A549 (cell line): ENCODE data around the gene BCAS1. TPM values are rescaled to one million over a fixed set of nuclear protein-coding genes. Genes with fewer than 3 reads are reported as not detected.

ENCODE experiments used
- ATAC-seq, 2 experiments: fragments of 200-7000 bp in 1 of 2; fragments of >200 bp in 1 of 2; cut with Nextera tagmentation in 1 of 2; cut with Tn5 transposase in 1 of 2; 3 replicates each; pipeline versions ENCODE4 v1.8.0 to v1.9.1; 2018 to 2020; ENCODE audit warnings: mild to moderate bottlenecking in 1 of 2, moderate library complexity in 1 of 2
- CTCF ChIA-PET: fragments of 300-600 bp; sonication (Branson Sonifier 250); formaldehyde crosslinking; extraction: SDS; loops from one replicate; lab custom pipeline; 2021; ENCODE audit warnings: antibody characterized with exemption, inconsistent platforms; lab: Yijun Ruan, JAX
- POLR2A ChIA-PET: fragments of 350-600 bp; formaldehyde crosslinking; extraction: SDS; loops from one replicate; lab custom pipeline; 2021; ENCODE audit warnings: antibody characterized with exemption, inconsistent platforms; lab: Yijun Ruan, JAX
- DNase-seq, 2 experiments: peaks; one replicate each; pipeline versions ENCODE4 v3.0.0 to v3.0.0-alpha.2; 2011 to 2016; ENCODE audit warnings: low read depth in 1 of 2, low spot score in 1 of 2
- FAIRE-seq: peaks from 2 replicates; lab custom pipeline; 2011; peaks lifted over from hg19 to GRCh38; lab: Jason Lieb, UNC
- H3K27ac ChIP-seq, 2 experiments: fragments of >200 bp; sonication (Bioruptor Twin); formaldehyde crosslinking; 3 replicates each; pipeline ENCODE4 v1.5.1; 2016 to 2017
- H3K4me1 ChIP-seq: fragments of >200 bp; sonication (Bioruptor Twin); formaldehyde crosslinking; 3 replicates; pipeline ENCODE4 v1.6.1; 2016
- H3K4me2 ChIP-seq: fragments of >200 bp; sonication (Bioruptor Twin); formaldehyde crosslinking; 3 replicates; pipeline ENCODE4 v1.6.1; 2016
- H3K4me3 ChIP-seq: fragments of >200 bp; sonication (Bioruptor Twin); formaldehyde crosslinking; 3 replicates; pipeline ENCODE4 v1.5.1; 2016
- H3K9me3 ChIP-seq: fragments of >200 bp; sonication (Bioruptor Twin); formaldehyde crosslinking; 3 replicates; pipeline ENCODE4 v1.6.1; 2016
- BHLHE40 ChIP-seq: IDR thresholded peaks from 2 replicates; pipeline ENCODE4 v1.6.1; 2012; ENCODE audit warnings: low read depth, low read length, inconsistent platforms
- CHD2 ChIP-seq: fragments of 150-350 bp; IDR thresholded peaks from 2 replicates; pipeline ENCODE4 v1.6.1; 2014; ENCODE audit warnings: low read length; ENCODE audit not compliant: partially characterized antibody
- CHD4 ChIP-seq: fragments of 200-600 bp; sonication (generic); IDR thresholded peaks from 2 replicates; pipeline ENCODE4 v1.6.1; 2016; ENCODE audit warnings: antibody characterized with exemption, mild to moderate bottlenecking, borderline replicate concordance
- EHMT2 ChIP-seq: fragments of 200-600 bp; sonication (generic); IDR thresholded peaks from 2 replicates; pipeline ENCODE4 v1.6.1; 2016; ENCODE audit warnings: antibody characterized with exemption, low read depth, mild to moderate bottlenecking, moderate library complexity
- ESRRA ChIP-seq: fragments of 150-350 bp; IDR thresholded peaks from 2 replicates; pipeline ENCODE4 v1.6.1; 2014; ENCODE audit warnings: mild to moderate bottlenecking, low read length, borderline replicate concordance
- FOSB ChIP-seq: fragments of 250-450 bp; sonication (Bioruptor Pico); IDR thresholded peaks from 2 replicates; pipeline ENCODE4 v1.5.0; 2020; ENCODE audit warnings: mild to moderate bottlenecking, moderate library complexity
- FOXS1 ChIP-seq: fragments of 250-450 bp; sonication (Bioruptor Pico); IDR thresholded peaks from 2 replicates; pipeline ENCODE4 v1.5.0; 2020; ENCODE audit warnings: mild to moderate bottlenecking, moderate library complexity
- HES2 ChIP-seq: fragments of >200 bp; sonication (Bioruptor Twin); formaldehyde crosslinking; IDR thresholded peaks from 2 replicates; pipeline ENCODE4 v1.6.1; 2016
- HMGXB4 ChIP-seq: fragments of 250-450 bp; sonication (Bioruptor Pico); IDR thresholded peaks from 2 replicates; pipeline ENCODE4 v1.5.0; 2021; ENCODE audit warnings: mild to moderate bottlenecking, moderate library complexity, borderline replicate concordance
- HOXB13 ChIP-seq: fragments of 250-450 bp; sonication (Bioruptor Pico); IDR thresholded peaks from 2 replicates; pipeline ENCODE4 v1.5.0; 2020; ENCODE audit warnings: low read depth, mild to moderate bottlenecking, moderate library complexity
- KDM5A ChIP-seq: fragments of 200-600 bp; sonication (generic); IDR thresholded peaks from 2 replicates; pipeline ENCODE4 v1.6.1; 2016; ENCODE audit warnings: antibody characterized with exemption, mild to moderate bottlenecking
- NFE2L2 ChIP-seq: fragments of 150-350 bp; conservative IDR thresholded peaks from 2 replicates; pipeline ENCODE4 v1.6.1; 2014; ENCODE audit warnings: low read length
- NPAS2 ChIP-seq: fragments of 250-450 bp; sonication (Bioruptor Pico); IDR thresholded peaks from 2 replicates; pipeline ENCODE4 v1.8.0; 2022; ENCODE audit warnings: mild to moderate bottlenecking, moderate library complexity, borderline replicate concordance
- PBX3 ChIP-seq: IDR thresholded peaks from 2 replicates; pipeline ENCODE4 v1.6.1; 2012
- POLR2A ChIP-seq: IDR thresholded peaks from 2 replicates; pipeline ENCODE4 v1.6.1; 2012; ENCODE audit warnings: mild to moderate bottlenecking, low read length
- RAD21 ChIP-seq, 2 experiments: fragments of >200 bp in 1 of 2; sonication (Bioruptor Twin) in 1 of 2; formaldehyde crosslinking in 1 of 2; IDR thresholded peaks in 1 of 2; conservative IDR thresholded peaks in 1 of 2; 2 replicates in 1 of 2; 3 replicates in 1 of 2; pipeline ENCODE4 v1.6.1; 2012 to 2018; ENCODE audit warnings: inconsistent platforms in 1 of 2
- ZFP36 ChIP-seq: fragments of 450-650 bp; IDR thresholded peaks from 2 replicates; pipeline ENCODE4 v1.6.1; 2014; ENCODE audit warnings: borderline replicate concordance; ENCODE audit not compliant: partially characterized antibody
- ZSCAN20 ChIP-seq: fragments of 250-450 bp; sonication (Bioruptor Pico); IDR thresholded peaks from 2 replicates; pipeline ENCODE4 v1.8.0; 2022; ENCODE audit warnings: mild to moderate bottlenecking, moderate library complexity
- WGBS: methylation state at CpG from one replicate; pipeline ENCODE4 v1.1.6; 2017; ENCODE audit errors: missing lambda C conversion rate; 5-methylcytosine and 5-hydroxymethylcytosine counted together
- polyA plus RNA-seq, 4 experiments: library from polyadenylated mRNA; depleted of rRNA in 3 of 4; stranded (reverse); fragments of >200 nt; fragmentation: RNase III in 1 of 4; extraction: RNeasy Plus Mini Kit Qiagen cat#74134 plus additional on column Dnase treatment in 1 of 4; gene quantifications; 2 replicates in 3 of 4; 3 replicates in 1 of 4; pipeline ENCODE4 v1.2.3, GENCODE V29; 2011 to 2017

The BCAS1 gene
- polyA plus RNA-seq, 2 of the 4 experiments (the other 2 are of a cell fraction), result 1.4 to 3.9 TPM

GRCh38 chr20:54102543-54102942, 32.1 kb upstream of the BCAS1 start:
- no peak for ATAC-seq
- H3K4me2 ChIP-seq, result no peak overlapping the region
- TF ChIP-seq BHLHE40 (no peak), CHD4 (no peak), ZFP36 (no peak), KDM5A (no peak), NFE2L2 (no peak), EHMT2 (no peak), HES2 (no peak), HMGXB4 (CRISPR knock-in tag) (no peak), ZSCAN20 (CRISPR knock-in tag) (no peak), RAD21 (conservative IDR thresholded peaks at IDR 0.05 in 1 of 2, IDR thresholded peaks at IDR 0.05 in 1 of 2) (no peak), FOXS1 (CRISPR knock-in tag) (no peak), PBX3 (no peak), POLR2A (no peak), CHD2 (no peak), NPAS2 (CRISPR knock-in tag) (no peak)
- POLR2A ChIA-PET, result interaction anchor here (1.2 to 3.0 kb wide), 2 partner anchors 49 to 65 kb away, joined by 4 to 15 read pairs; no protein-coding TSS in a partner anchor
- no peaks in the 10 kb centered on the region for H3K9me3 ChIP-seq
- peak overlapping the region; percentile 92 to 98 for H3K27ac ChIP-seq
- FAIRE-seq, result no peak
- WGBS, result 91% methylated on average over 2 of the region's 2 CpGs
- no peak overlapping the region for H3K4me3 ChIP-seq
- no peak for DNase-seq
- CTCF ChIA-PET, result interaction anchor here (0.6 to 19.2 kb wide), 21 partner anchors 8 to 102 kb away, joined by 3 to 655 read pairs (median 9); partner anchors contain the start of gene PFDN4
- H3K4me1 ChIP-seq, result peaks cover 65% of the 10 kb centered on the region

GRCh38 chr20:54100563-54100962, 30.2 kb upstream of the BCAS1 start:
- Histone ChIP-seq H3K9me3 (no peaks in the 10 kb centered on the region), H3K27ac (peak overlapping the region; percentile 92 to 98; a peak in 5 of 6 replicates), H3K4me2 (no peak overlapping the region), H3K4me1 (peaks cover 59% of the 10 kb centered on the region), H3K4me3 (no peak overlapping the region)
- POLR2A ChIA-PET, result no interaction called here
- 97% methylated on average over 2 of the region's 2 CpGs for WGBS
- CTCF ChIA-PET, result interaction anchor here (0.6 to 19.2 kb wide), 9 partner anchors 8 to 547 kb away, joined by 3 to 655 read pairs (median 4); partner anchors contain the start of gene PFDN4
- TF ChIP-seq HOXB13 (CRISPR knock-in tag) (0 out of 2 replicates have a peak, but pooled peaks have one; percentile 26), ESRRA (no peak)
- FAIRE-seq (no peak), ATAC-seq (no peak), DNase-seq (no peak)

- H3K4me3 ChIP-seq, result no peak overlapping the region
- TF ChIP-seq FOSB (CRISPR knock-in tag), result no peak
- TF ChIP-seq, all 56 proteins: peak for 0
- FAIRE-seq, result no peak
- CTCF ChIA-PET, result interaction anchor here (1.0 to 19.2 kb wide), 8 partner anchors 16 to 104 kb away, joined by 3 to 655 read pairs (median 4); partner anchors contain the start of gene PFDN4
- ATAC-seq, result no peak
- POLR2A ChIA-PET, result interaction anchor here (0.7 to 1.0 kb wide), 2 partner anchors 52 to 68 kb away, joined by 3 to 5 read pairs; no protein-coding TSS in a partner anchor
- Histone ChIP-seq H3K27ac (peak overlapping the region; percentile 92 to 98), H3K4me2 (no peak overlapping the region), H3K9me3 (no peaks in the 10 kb centered on the region), H3K4me1 (peaks cover 52% of the 10 kb centered on the region)
- 98% methylated on average over 3 of the region's 3 CpGs for WGBS
- no peak for DNase-seq
Observed at GRCh38 chr20:54099894-54100293, 29.5 kb upstream of the BCAS1 start.
